ENCODE results near the gene RPS6KB2. TPM values are rescaled to one million over a fixed set of nuclear protein-coding genes. Genes with fewer than 3 reads are reported as not detected.

The RPS6KB2 gene
- total and polyA plus RNA-seq, 2 experiments from 2014 or later = 29.5 to 41.3 TPM

DNA sequence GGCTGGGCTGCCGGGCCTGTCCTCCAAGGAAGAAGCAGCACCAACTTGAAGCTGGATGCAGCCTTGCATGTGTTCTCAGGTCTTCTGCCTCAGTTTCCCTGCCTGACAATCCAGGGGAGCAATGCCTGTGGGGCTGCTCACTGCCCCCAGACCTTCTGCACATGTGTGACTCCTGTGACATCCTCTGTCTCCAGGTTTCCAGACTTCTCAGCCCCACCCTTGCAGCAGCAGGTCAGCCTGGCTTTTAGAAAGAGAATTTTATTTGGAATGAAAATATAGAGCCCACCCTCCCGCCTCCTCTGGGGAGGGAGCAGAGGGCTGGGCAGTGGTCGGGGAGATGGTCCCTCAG lies 9.5 kb downstream of the RPS6KB2 start (continued):
- TF ChIP-seq, protein P1, sequence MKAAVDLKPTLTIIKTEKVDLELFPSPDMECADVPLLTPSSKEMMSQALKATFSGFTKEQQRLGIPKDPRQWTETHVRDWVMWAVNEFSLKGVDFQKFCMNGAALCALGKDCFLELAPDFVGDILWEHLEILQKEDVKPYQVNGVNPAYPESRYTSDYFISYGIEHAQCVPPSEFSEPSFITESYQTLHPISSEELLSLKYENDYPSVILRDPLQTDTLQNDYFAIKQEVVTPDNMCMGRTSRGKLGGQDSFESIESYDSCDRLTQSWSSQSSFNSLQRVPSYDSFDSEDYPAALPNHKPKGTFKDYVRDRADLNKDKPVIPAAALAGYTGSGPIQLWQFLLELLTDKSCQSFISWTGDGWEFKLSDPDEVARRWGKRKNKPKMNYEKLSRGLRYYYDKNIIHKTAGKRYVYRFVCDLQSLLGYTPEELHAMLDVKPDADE (IDR thresholded peaks at IDR 0.05) = no peak
- TF ChIP-seq CREB1 (CRISPR knock-in tag; IDR thresholded peaks at IDR 0.05; ENCODE audit: low read depth) (no peak), ZNF114 (CRISPR knock-in tag; IDR thresholded peaks at IDR 0.05) (no peak), ZNF331 (CRISPR knock-in tag; IDR thresholded peaks at IDR 0.05; ENCODE audit: low read depth) (no peak), EZH2phosphoT487 (IDR thresholded peaks at IDR 0.05; ENCODE audit: unreplicated experiment) (no peak), EZH2 (IDR thresholded peaks at IDR 0.05; ENCODE audit: low read depth, unreplicated experiment) (no peak), NANOG (IDR thresholded peaks at IDR 0.05; ENCODE audit: borderline replicate concordance) (no peak)
- TF ChIP-seq, protein P2, sequence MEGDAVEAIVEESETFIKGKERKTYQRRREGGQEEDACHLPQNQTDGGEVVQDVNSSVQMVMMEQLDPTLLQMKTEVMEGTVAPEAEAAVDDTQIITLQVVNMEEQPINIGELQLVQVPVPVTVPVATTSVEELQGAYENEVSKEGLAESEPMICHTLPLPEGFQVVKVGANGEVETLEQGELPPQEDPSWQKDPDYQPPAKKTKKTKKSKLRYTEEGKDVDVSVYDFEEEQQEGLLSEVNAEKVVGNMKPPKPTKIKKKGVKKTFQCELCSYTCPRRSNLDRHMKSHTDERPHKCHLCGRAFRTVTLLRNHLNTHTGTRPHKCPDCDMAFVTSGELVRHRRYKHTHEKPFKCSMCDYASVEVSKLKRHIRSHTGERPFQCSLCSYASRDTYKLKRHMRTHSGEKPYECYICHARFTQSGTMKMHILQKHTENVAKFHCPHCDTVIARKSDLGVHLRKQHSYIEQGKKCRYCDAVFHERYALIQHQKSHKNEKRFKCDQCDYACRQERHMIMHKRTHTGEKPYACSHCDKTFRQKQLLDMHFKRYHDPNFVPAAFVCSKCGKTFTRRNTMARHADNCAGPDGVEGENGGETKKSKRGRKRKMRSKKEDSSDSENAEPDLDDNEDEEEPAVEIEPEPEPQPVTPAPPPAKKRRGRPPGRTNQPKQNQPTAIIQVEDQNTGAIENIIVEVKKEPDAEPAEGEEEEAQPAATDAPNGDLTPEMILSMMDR (conservative IDR thresholded peaks at IDR 0.05; ENCODE audit: low read depth in 2 of 2) = no peak
- TF ChIP-seq, protein P3, sequence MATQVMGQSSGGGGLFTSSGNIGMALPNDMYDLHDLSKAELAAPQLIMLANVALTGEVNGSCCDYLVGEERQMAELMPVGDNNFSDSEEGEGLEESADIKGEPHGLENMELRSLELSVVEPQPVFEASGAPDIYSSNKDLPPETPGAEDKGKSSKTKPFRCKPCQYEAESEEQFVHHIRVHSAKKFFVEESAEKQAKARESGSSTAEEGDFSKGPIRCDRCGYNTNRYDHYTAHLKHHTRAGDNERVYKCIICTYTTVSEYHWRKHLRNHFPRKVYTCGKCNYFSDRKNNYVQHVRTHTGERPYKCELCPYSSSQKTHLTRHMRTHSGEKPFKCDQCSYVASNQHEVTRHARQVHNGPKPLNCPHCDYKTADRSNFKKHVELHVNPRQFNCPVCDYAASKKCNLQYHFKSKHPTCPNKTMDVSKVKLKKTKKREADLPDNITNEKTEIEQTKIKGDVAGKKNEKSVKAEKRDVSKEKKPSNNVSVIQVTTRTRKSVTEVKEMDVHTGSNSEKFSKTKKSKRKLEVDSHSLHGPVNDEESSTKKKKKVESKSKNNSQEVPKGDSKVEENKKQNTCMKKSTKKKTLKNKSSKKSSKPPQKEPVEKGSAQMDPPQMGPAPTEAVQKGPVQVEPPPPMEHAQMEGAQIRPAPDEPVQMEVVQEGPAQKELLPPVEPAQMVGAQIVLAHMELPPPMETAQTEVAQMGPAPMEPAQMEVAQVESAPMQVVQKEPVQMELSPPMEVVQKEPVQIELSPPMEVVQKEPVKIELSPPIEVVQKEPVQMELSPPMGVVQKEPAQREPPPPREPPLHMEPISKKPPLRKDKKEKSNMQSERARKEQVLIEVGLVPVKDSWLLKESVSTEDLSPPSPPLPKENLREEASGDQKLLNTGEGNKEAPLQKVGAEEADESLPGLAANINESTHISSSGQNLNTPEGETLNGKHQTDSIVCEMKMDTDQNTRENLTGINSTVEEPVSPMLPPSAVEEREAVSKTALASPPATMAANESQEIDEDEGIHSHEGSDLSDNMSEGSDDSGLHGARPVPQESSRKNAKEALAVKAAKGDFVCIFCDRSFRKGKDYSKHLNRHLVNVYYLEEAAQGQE (IDR thresholded peaks at IDR 0.05; ENCODE audit: unreplicated experiment) = no peak

DNA sequence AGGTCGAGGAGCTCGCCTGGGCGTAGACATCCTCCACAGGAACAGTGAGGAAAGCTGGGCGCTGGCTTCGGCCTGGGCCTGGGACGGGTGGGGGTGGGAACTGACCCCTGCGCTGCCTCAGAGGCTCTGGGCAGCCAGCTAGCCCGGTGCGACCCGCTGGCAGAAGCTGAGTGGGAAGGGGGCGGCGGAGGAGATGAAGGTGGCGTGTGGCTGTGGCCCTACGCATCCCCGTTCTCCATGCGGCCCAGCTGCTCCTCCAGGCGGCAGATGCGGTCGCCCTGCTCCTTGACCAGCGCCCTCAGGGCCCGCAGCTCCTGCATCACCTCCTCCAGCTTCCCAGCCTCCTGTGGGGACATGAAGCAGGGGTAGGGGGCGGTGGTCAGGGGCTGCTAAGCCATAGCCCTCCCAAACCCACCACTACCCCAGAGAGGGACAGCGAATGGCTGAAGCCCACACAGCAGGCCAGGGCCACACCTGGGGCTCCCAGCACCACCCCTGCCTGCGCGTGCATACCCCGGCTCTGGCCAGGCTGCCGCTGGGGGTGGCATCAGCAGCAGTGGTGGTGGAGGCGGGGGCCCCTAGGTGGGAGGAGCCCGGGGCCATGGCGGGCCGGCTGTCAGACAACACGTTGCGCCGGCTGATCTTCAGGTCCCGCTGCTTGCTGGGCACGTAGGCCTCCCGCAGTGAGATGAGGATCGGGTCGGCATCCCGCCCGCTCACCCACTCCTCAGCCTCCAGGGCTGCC lies 10.0 kb downstream of the RPS6KB2 start:
- Histone ChIP-seq H3F3A (replicated peaks; ENCODE audit: low read depth) (0 out of 2 replicates have a peak, but pooled peaks cover 16% of the 10 kb centered on the region), H3K4me1 (ENCODE audit: insufficient read depth) (peaks cover 14% of the 10 kb centered on the region), H2AFZ (no peak overlapping the region), H3K9me2 (ENCODE audit: insufficient read depth) (no peaks in the 10 kb centered on the region), H3K27ac (ENCODE audit: low read depth) (peak overlapping the region; percentile 80; the same call in 1 of the 2 replicates), H3K4me3 (no peak overlapping the region), H3K36me3 (ENCODE audit: insufficient read depth) (0 out of 2 replicates have a peak, but pooled peaks cover 3% of the 10 kb centered on the region), H3K27me3 (ENCODE audit: insufficient read depth) (no peaks in the 10 kb centered on the region), H4K20me1 (replicated peaks; ENCODE audit: insufficient read depth) (no peaks in the 10 kb centered on the region), H3K79me2 (replicated peaks; ENCODE audit: insufficient read depth) (no peaks in the 10 kb centered on the region), H3K4me2 (no peak overlapping the region)
- ATAC-seq = no peak
- peaks cover 30% of the 10 kb centered on the region for H3K36me3 Mint-ChIP-seq (ENCODE audit: low read depth)
- no peaks in the 10 kb centered on the region for H3K9me3 Mint-ChIP-seq
- H3K4me1 Mint-ChIP-seq = peaks cover 29% of the 10 kb centered on the region
- H3K4me3 Mint-ChIP-seq = no peak overlapping the region; the same call in 2 of the 3 replicates
- no peak overlapping the region for H3K27ac Mint-ChIP-seq
- peaks cover 11% of the 10 kb centered on the region for H3K27me3 Mint-ChIP-seq (ENCODE audit: insufficient read depth, low read depth, poor library complexity)
- no peak for DNase-seq (ENCODE audit: low spot score)
- TF ChIP-seq, protein P4, sequence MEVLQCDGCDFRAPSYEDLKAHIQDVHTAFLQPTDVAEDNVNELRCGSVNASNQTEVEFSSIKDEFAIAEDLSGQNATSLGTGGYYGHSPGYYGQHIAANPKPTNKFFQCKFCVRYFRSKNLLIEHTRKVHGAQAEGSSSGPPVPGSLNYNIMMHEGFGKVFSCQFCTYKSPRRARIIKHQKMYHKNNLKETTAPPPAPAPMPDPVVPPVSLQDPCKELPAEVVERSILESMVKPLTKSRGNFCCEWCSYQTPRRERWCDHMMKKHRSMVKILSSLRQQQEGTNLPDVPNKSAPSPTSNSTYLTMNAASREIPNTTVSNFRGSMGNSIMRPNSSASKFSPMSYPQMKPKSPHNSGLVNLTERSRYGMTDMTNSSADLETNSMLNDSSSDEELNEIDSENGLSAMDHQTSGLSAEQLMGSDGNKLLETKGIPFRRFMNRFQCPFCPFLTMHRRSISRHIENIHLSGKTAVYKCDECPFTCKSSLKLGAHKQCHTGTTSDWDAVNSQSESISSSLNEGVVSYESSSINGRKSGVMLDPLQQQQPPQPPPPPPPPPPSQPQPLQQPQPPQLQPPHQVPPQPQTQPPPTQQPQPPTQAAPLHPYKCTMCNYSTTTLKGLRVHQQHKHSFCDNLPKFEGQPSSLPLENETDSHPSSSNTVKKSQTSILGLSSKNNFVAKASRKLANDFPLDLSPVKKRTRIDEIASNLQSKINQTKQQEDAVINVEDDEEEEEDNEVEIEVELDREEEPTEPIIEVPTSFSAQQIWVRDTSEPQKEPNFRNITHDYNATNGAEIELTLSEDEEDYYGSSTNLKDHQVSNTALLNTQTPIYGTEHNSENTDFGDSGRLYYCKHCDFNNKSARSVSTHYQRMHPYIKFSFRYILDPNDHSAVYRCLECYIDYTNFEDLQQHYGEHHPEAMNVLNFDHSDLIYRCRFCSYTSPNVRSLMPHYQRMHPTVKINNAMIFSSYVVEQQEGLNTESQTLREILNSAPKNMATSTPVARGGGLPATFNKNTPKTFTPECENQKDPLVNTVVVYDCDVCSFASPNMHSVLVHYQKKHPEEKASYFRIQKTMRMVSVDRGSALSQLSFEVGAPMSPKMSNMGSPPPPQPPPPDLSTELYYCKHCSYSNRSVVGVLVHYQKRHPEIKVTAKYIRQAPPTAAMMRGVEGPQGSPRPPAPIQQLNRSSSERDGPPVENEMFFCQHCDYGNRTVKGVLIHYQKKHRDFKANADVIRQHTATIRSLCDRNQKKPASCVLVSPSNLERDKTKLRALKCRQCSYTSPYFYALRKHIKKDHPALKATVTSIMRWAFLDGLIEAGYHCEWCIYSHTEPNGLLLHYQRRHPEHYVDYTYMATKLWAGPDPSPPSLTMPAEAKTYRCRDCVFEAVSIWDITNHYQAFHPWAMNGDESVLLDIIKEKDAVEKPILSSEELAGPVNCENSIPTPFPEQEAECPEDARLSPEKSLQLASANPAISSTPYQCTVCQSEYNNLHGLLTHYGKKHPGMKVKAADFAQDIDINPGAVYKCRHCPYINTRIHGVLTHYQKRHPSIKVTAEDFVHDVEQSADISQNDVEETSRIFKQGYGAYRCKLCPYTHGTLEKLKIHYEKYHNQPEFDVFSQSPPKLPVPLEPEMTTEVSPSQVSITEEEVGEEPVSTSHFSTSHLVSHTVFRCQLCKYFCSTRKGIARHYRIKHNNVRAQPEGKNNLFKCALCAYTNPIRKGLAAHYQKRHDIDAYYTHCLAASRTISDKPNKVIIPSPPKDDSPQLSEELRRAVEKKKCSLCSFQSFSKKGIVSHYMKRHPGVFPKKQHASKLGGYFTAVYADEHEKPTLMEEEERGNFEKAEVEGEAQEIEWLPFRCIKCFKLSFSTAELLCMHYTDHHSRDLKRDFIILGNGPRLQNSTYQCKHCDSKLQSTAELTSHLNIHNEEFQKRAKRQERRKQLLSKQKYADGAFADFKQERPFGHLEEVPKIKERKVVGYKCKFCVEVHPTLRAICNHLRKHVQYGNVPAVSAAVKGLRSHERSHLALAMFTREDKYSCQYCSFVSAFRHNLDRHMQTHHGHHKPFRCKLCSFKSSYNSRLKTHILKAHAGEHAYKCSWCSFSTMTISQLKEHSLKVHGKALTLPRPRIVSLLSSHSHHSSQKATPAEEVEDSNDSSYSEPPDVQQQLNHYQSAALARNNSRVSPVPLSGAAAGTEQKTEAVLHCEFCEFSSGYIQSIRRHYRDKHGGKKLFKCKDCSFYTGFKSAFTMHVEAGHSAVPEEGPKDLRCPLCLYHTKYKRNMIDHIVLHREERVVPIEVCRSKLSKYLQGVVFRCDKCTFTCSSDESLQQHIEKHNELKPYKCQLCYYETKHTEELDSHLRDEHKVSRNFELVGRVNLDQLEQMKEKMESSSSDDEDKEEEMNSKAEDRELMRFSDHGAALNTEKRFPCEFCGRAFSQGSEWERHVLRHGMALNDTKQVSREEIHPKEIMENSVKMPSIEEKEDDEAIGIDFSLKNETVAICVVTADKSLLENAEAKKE (CRISPR knock-in tag; IDR thresholded peaks at IDR 0.05) = no peak
- no peak for TF ChIP-seq EZH2phosphoT487 (IDR thresholded peaks at IDR 0.05; ENCODE audit: unreplicated experiment)
- TF ChIP-seq, protein P1 (IDR thresholded peaks at IDR 0.05) = no peak
